Measurements from ENCODE around the gene APOL6.

APOL6 gene

GRCh38 chr22:35648066-35649025 is at the start of gene APOL6:
Gene APOL6 (plus strand): TSS chr22:35648446. CDS start chr22:35656426, 7,980 bp downstream.
- H3K4me3 ChIP-seq (replicated peaks; ENCODE audit: low read depth, low read length): peak within 1 kb of the TSS; percentile 43
- DNase-seq (ENCODE audit: extremely low read depth, low read depth): no peak
- no peak for TF ChIP-seq CTCF (IDR thresholded peaks at IDR 0.05; ENCODE audit: low read depth, low read length, missing control alignments)

- no peak overlapping the region for H3K4me3 ChIP-seq (replicated peaks; ENCODE audit: low read depth, low read length)
- DNase-seq (ENCODE audit: extremely low read depth, low read depth): no peak
- TF ChIP-seq CTCF (IDR thresholded peaks at IDR 0.05; ENCODE audit: low read depth, low read length, missing control alignments): no peak
Observed at GRCh38 chr22:35599364-35599763, 48.9 kb upstream of the APOL6 start.

GRCh38 chr22:35600476-35600875 is 47.8 kb upstream of the APOL6 start:
- no peak for DNase-seq (ENCODE audit: extremely low read depth, low read depth)
- TF ChIP-seq CTCF (IDR thresholded peaks at IDR 0.05; ENCODE audit: low read depth, low read length, missing control alignments): no peak
- H3K4me3 ChIP-seq (replicated peaks; ENCODE audit: low read depth, low read length): no peak overlapping the region

- DNase-seq (ENCODE audit: extremely low read depth, low read depth): no peak
- no peak overlapping the region for H3K4me3 ChIP-seq (replicated peaks; ENCODE audit: low read depth, low read length)
- TF ChIP-seq CTCF (IDR thresholded peaks at IDR 0.05; ENCODE audit: low read depth, low read length, missing control alignments): no peak
Observed at GRCh38 chr22:35601013-35601580, 47.1 kb upstream of the APOL6 start.

- no peak for DNase-seq (ENCODE audit: extremely low read depth, low read depth)
- no peak for TF ChIP-seq CTCF (IDR thresholded peaks at IDR 0.05; ENCODE audit: low read depth, low read length, missing control alignments)
- no peak overlapping the region for H3K4me3 ChIP-seq (replicated peaks; ENCODE audit: low read depth, low read length)
Observed at GRCh38 chr22:35601743-35602615, 46.3 kb upstream of the APOL6 start.

- no peak for TF ChIP-seq CTCF (IDR thresholded peaks at IDR 0.05; ENCODE audit: low read depth, low read length, missing control alignments)
- no peak for DNase-seq (ENCODE audit: extremely low read depth, low read depth)
- no peak overlapping the region for H3K4me3 ChIP-seq (replicated peaks; ENCODE audit: low read depth, low read length)
Observed at GRCh38 chr22:35604621-35605368, 43.5 kb upstream of the APOL6 start.

Measured in HFF-Myc (cell line).